Transverse colon (tissue), 4 donors: Measurements from ENCODE around the gene GFOD1. TPM values are rescaled to one million over a fixed set of nuclear protein-coding genes. Genes with fewer than 3 reads are reported as not detected.

Source experiments
- DNase-seq: peaks from one replicate; pipeline ENCODE4 v3.0.0-alpha.2; 2019
- H3K27ac ChIP-seq, 4 donors: fragments of 200-600 bp; sonication (generic); 2 replicates each; pipeline ENCODE4 v1.5.1; 2016 to 2018; ENCODE audit warnings: inconsistent platforms in 4 of 4
- H3K27me3 ChIP-seq: fragments of 200-600 bp; sonication (generic); 2 replicates; pipeline ENCODE4 v1.5.1; 2017; ENCODE audit warnings: inconsistent platforms
- H3K36me3 ChIP-seq, 4 donors: fragments of 200-600 bp; sonication (generic); 2 replicates each; pipeline ENCODE4 v1.5.1; 2017 to 2019; ENCODE audit warnings: inconsistent platforms in 4 of 4
- H3K4me1 ChIP-seq, 4 donors: fragments of 200-600 bp; sonication (generic); 2 replicates each; pipeline ENCODE4 v1.5.1; 2017 to 2020; ENCODE audit warnings: inconsistent platforms in 4 of 4
- H3K4me3 ChIP-seq, 4 donors: fragments of 200-600 bp; sonication (generic); 1 replicate in 1 of 4; 2 replicates in 3 of 4; pipeline versions ENCODE4 v1.5.1 to v1.6.1; 2017 to 2019; ENCODE audit warnings: inconsistent platforms in 4 of 4
- H3K9me3 ChIP-seq, 2 donors: fragments of 200-600 bp; sonication (generic); 2 replicates each; pipeline ENCODE4 v1.5.1; 2017 to 2019; ENCODE audit warnings: inconsistent platforms in 2 of 2
- CTCF ChIP-seq, 5 experiments: fragments of 200-600 bp in 3 of 5; fragments of 450-650 bp in 2 of 5; sonication (generic) in 3 of 5; IDR thresholded peaks; 1 replicate in 2 of 5; 2 replicates in 3 of 5; pipeline ENCODE4 v1.5.1; 2016 to 2017; ENCODE audit warnings: antibody characterized with exemption in 5 of 5, inconsistent platforms in 3 of 5, mild to moderate bottlenecking in 2 of 5, moderate library complexity in 1 of 5
- EP300 ChIP-seq: sonication (generic); formaldehyde crosslinking; IDR thresholded peaks from one replicate; pipeline ENCODE4 v1.6.1; 2017; ENCODE audit warnings: antibody characterized with exemption, low read depth
- POLR2A ChIP-seq: fragments of 450-650 bp; IDR thresholded peaks from one replicate; pipeline ENCODE4 v1.6.1; 2016; ENCODE audit warnings: antibody characterized with exemption, mild to moderate bottlenecking, moderate library complexity
- POLR2AphosphoS5 ChIP-seq, 3 donors: sonication (generic); formaldehyde crosslinking; IDR thresholded peaks; one replicate each; pipeline ENCODE4 v1.6.1; 2016; ENCODE audit warnings: antibody characterized with exemption in 3 of 3
- WGBS, 2 donors: methylation state at CpG; one replicate each; pipeline ENCODE4 v1.1.5; 2018; ENCODE audit warnings: low coverage in 1 of 2; 5-methylcytosine and 5-hydroxymethylcytosine counted together
- in situ Hi-C, 4 donors: fragments of 200-750 bp; cut with MboI; loops; one replicate each; pipeline versions ENCODE4 v1.15.0 to v1.15.1; 2017; ENCODE audit warnings: low sequenced_read_pairs in 3 of 4, low pct_ligation_motif_present in 1 of 4, low pct_unique_long_range_greater_than_20kb in 1 of 4
- intact Hi-C: fragments of 100-400 bp; cut with DNase I; formaldehyde crosslinking; loops from one replicate; pipeline ENCODE4 v1.15.1; 2023; ENCODE audit warnings: low total_unique reads
- total RNA-seq, 4 donors: library from RNA; depleted of rRNA; stranded (reverse); fragments of >200 nt; gene quantifications; one replicate each; pipeline ENCODE4 v1.1.0, GENCODE V29; 2016

Gene GFOD1
- total RNA-seq, 4 donors from 2014 or later: 8.4 to 36.7 (median 19.9) TPM

- WGBS, 2 donors: 55 to 63% methylated on average over 2 to 6 of the region's 6 CpGs
- H3K36me3 ChIP-seq: no peaks in the 10 kb centered on the region
- H3K27ac ChIP-seq: peak overlapping the region in 1 of 4 donors; percentile 2
- no peaks in the 10 kb centered on the region for H3K27me3 ChIP-seq
- H3K4me3 ChIP-seq: no peak overlapping the region
- TF ChIP-seq POLR2A: no peak
- TF ChIP-seq POLR2AphosphoS5 (IDR thresholded peaks at IDR 0.05): no peak
- TF ChIP-seq CTCF (IDR thresholded peaks at IDR 0.05): no peak
- in situ Hi-C loops (no loop called here), intact Hi-C loops (no loop called here)
- DNase-seq: no peak
- H3K9me3 ChIP-seq: no peaks in the 10 kb centered on the region
- peaks cover 6 to 35% (median 8%) of the 10 kb centered on the region in 4 donors for H3K4me1 ChIP-seq
Measured at GRCh38 chr6:13466304-13467215, 20.8 kb downstream of the GFOD1 start.

- Histone ChIP-seq H3K27me3 (no peaks in the 10 kb centered on the region), H3K27ac (no peak overlapping the region), H3K4me1 (peaks cover 6 to 30% (median 8%) of the 10 kb centered on the region in 4 donors), H3K4me3 (no peak overlapping the region), H3K9me3 (no peaks in the 10 kb centered on the region), H3K36me3 (no peaks in the 10 kb centered on the region)
- 96 to 100% methylated on average over 1 of the region's 1 CpG for WGBS, 2 donors
- intact Hi-C loops (no loop called here), in situ Hi-C loops (no loop called here)
- TF ChIP-seq POLR2A (no peak), CTCF (IDR thresholded peaks at IDR 0.05) (no peak), POLR2AphosphoS5 (IDR thresholded peaks at IDR 0.05) (no peak), EP300 (no peak)
- no peak for DNase-seq
Measured at GRCh38 chr6:13465734-13466133, 21.7 kb downstream of the GFOD1 start.

- no peak for DNase-seq
- in situ Hi-C loops (no loop called here), intact Hi-C loops (no loop called here)
- H3K27me3 ChIP-seq: no peaks in the 10 kb centered on the region
- H3K27ac ChIP-seq: no peak overlapping the region
- no peak overlapping the region for H3K4me3 ChIP-seq
- no peak for TF ChIP-seq POLR2AphosphoS5 (IDR thresholded peaks at IDR 0.05)
- no peak for TF ChIP-seq CTCF (IDR thresholded peaks at IDR 0.05)
- TF ChIP-seq EP300: no peak
- no peak for TF ChIP-seq POLR2A
- peaks cover 6 to 30% (median 8%) of the 10 kb centered on the region in 4 donors for H3K4me1 ChIP-seq
- no peaks in the 10 kb centered on the region for H3K36me3 ChIP-seq
- H3K9me3 ChIP-seq: no peaks in the 10 kb centered on the region
- WGBS, 2 donors: 81 to 97% methylated on average over 3 to 4 of the region's 4 CpGs
Measured at GRCh38 chr6:13463941-13464340, 23.5 kb downstream of the GFOD1 start.

- no peak for TF ChIP-seq CTCF (IDR thresholded peaks at IDR 0.05)
- TF ChIP-seq POLR2A: no peak
- no peak for TF ChIP-seq EP300
- TF ChIP-seq POLR2AphosphoS5 (IDR thresholded peaks at IDR 0.05): no peak
- intact Hi-C loops: no loop called here
- Histone ChIP-seq H3K4me1 (peaks cover 6 to 30% (median 8%) of the 10 kb centered on the region in 4 donors), H3K36me3 (no peaks in the 10 kb centered on the region), H3K4me3 (no peak overlapping the region), H3K9me3 (no peaks in the 10 kb centered on the region), H3K27me3 (no peaks in the 10 kb centered on the region), H3K27ac (no peak overlapping the region)
- in situ Hi-C loops: no loop called here
- no peak for DNase-seq
- 74 to 84% methylated on average over 7 to 8 of the region's 8 CpGs for WGBS, 2 donors
Measured at GRCh38 chr6:13463328-13463717, 24.1 kb downstream of the GFOD1 start.
